H1 (cell line): Measurements from ENCODE around the gene FASN. TPM values are rescaled to one million over a fixed set of nuclear protein-coding genes. Genes with fewer than 3 reads are reported as not detected.

ENCODE experiments used
- CTCF ChIA-PET: fragments of 300-600 bp; sonication (Branson Sonifier 250); formaldehyde crosslinking; loops from one replicate; lab custom pipeline; 2021; ENCODE audit not compliant: partially characterized antibody; lab: Charles Lee
- POLR2A ChIA-PET: fragments of 300-600 bp; sonication (Branson Sonifier 250); formaldehyde crosslinking; loops from one replicate; lab custom pipeline; 2021; ENCODE audit warnings: inconsistent platforms; ENCODE audit not compliant: partially characterized antibody; lab: Charles Lee
- DNase-seq, 2 experiments: peaks; one replicate each; pipeline versions ENCODE4 v3.0.0 to v3.0.0-alpha.2; 2010 to 2022; ENCODE audit warnings: low spot score in 2 of 2, low read depth in 1 of 2, mixed read lengths in 1 of 2
- FAIRE-seq: peaks from 2 replicates; lab custom pipeline; 2011; peaks lifted over from hg19 to GRCh38; lab: Jason Lieb, UNC
- H2AFZ ChIP-seq: 2 replicates; pipeline ENCODE4 v1.8.1; 2012; ENCODE audit warnings: low read length, inconsistent platforms
- H2AK5ac ChIP-seq: 2 replicates; pipeline ENCODE4 v1.6.1; 2013; ENCODE audit warnings: low read depth, low read length
- H2BK120ac ChIP-seq: replicated peaks from 2 replicates; pipeline ENCODE3; 2013; ENCODE audit warnings: low read depth, low read length, inconsistent platforms
- H2BK12ac ChIP-seq: 2 replicates; pipeline ENCODE4 v1.6.1; 2013; ENCODE audit warnings: low read depth, low read length
- H2BK15ac ChIP-seq: 2 replicates; pipeline ENCODE4 v1.6.1; 2013; ENCODE audit warnings: low read length
- H2BK20ac ChIP-seq: 2 replicates; pipeline ENCODE4 v1.6.1; 2013; ENCODE audit warnings: low read length
- H2BK5ac ChIP-seq: 2 replicates; pipeline ENCODE4 v1.6.1; 2013; ENCODE audit warnings: low read depth, low read length
- H3K14ac ChIP-seq: 2 replicates; pipeline ENCODE4 v1.6.1; 2013; ENCODE audit warnings: inconsistent platforms; ENCODE audit not compliant: insufficient read length
- H3K18ac ChIP-seq: 2 replicates; pipeline ENCODE4 v1.6.1; 2013; ENCODE audit warnings: low read length; ENCODE audit errors: extremely low read depth
- H3K23ac ChIP-seq: 2 replicates; pipeline ENCODE4 v1.6.1; 2013; ENCODE audit warnings: inconsistent platforms; ENCODE audit not compliant: insufficient read length
- H3K23me2 ChIP-seq: 2 replicates; pipeline ENCODE4 v1.6.1; 2013; ENCODE audit warnings: low read depth, low read length
- H3K27ac ChIP-seq: 2 replicates; pipeline ENCODE4 v1.6.1; 2011; ENCODE audit warnings: low read depth, low read length, inconsistent platforms
- H3K27me3 ChIP-seq, 4 experiments: replicated peaks in 1 of 4; 1 replicate in 1 of 4; 2 replicates in 3 of 4; pipeline versions ENCODE4 v1.6.1 to v1.8.1; 2011 to 2013; ENCODE audit warnings: low read length in 3 of 4, mild to moderate bottlenecking in 3 of 4, inconsistent platforms in 2 of 4, mixed read lengths in 2 of 4, moderate library complexity in 1 of 4; ENCODE audit not compliant: control insufficient read depth in 3 of 4, insufficient read depth in 3 of 4; ENCODE audit errors: extremely low read depth in 1 of 4
- H3K36me3 ChIP-seq, 4 experiments: 2 replicates each; pipeline versions ENCODE4 v1.6.1 to v1.8.1; 2011 to 2013; ENCODE audit warnings: mild to moderate bottlenecking in 4 of 4, low read length in 3 of 4, moderate library complexity in 2 of 4, control low read depth in 1 of 4, inconsistent platforms in 1 of 4; ENCODE audit not compliant: insufficient read depth in 4 of 4, control insufficient read depth in 2 of 4
- H3K4ac ChIP-seq: replicated peaks from 2 replicates; pipeline ENCODE3; 2013; ENCODE audit warnings: low read length, low read depth, mixed read lengths, inconsistent platforms; ENCODE audit not compliant: insufficient read length
- H3K4me1 ChIP-seq, 4 experiments: replicated peaks in 1 of 4; 1 replicate in 1 of 4; 2 replicates in 3 of 4; pipeline versions ENCODE4 v1.6.1 to v1.8.1; 2011 to 2013; ENCODE audit warnings: low read length in 3 of 4, inconsistent platforms in 2 of 4, mixed read lengths in 1 of 4; ENCODE audit not compliant: insufficient read depth in 4 of 4, control insufficient read depth in 3 of 4
- H3K4me2 ChIP-seq, 2 experiments: 2 replicates each; pipeline versions ENCODE4 v1.6.1 to v1.8.1; 2011 to 2013; ENCODE audit warnings: low read depth in 2 of 2, low read length in 2 of 2, control low read depth in 1 of 2, inconsistent platforms in 1 of 2, mild to moderate bottlenecking in 1 of 2; ENCODE audit not compliant: insufficient read depth in 1 of 2
- H3K4me3 ChIP-seq, 4 experiments: fragments of 200-600, 300-600 bp in 1 of 4; sonication (generic), shearing (Covaris generic), sonication (Bioruptor Twin) in 1 of 4; 2 replicates each; pipeline versions ENCODE4 v1.5.1 to v1.8.1; 2011 to 2016; ENCODE audit warnings: low read length in 4 of 4, low read depth in 3 of 4, control low read depth in 2 of 4, inconsistent platforms in 2 of 4, mild to moderate bottlenecking in 2 of 4, mixed read lengths in 1 of 4, moderate library complexity in 1 of 4; ENCODE audit not compliant: insufficient read depth in 2 of 4; ENCODE audit errors: extremely low read depth in 1 of 4
- H3K56ac ChIP-seq: replicated peaks from 2 replicates; pipeline ENCODE3; 2013; ENCODE audit warnings: low read depth, mild to moderate bottlenecking, mixed read lengths, low read length, inconsistent platforms; ENCODE audit not compliant: insufficient read length
- H3K79me1 ChIP-seq: 2 replicates; pipeline ENCODE4 v1.6.1; 2013; ENCODE audit warnings: low read depth, low read length, control low read depth
- H3K79me2 ChIP-seq, 2 experiments: 2 replicates each; pipeline versions ENCODE4 v1.6.1 to v1.8.1; 2012 to 2013; ENCODE audit warnings: low read length in 2 of 2, mild to moderate bottlenecking in 2 of 2, inconsistent platforms in 1 of 2; ENCODE audit not compliant: insufficient read depth in 2 of 2, control insufficient read depth in 1 of 2
- H3K9ac ChIP-seq, 4 experiments: replicated peaks in 1 of 4; 1 replicate in 1 of 4; 2 replicates in 3 of 4; pipeline versions ENCODE4 v1.6.1 to v1.8.1; 2011 to 2013; ENCODE audit warnings: low read depth in 3 of 4, low read length in 3 of 4, control low read depth in 2 of 4, mild to moderate bottlenecking in 2 of 4, moderate library complexity in 2 of 4, inconsistent platforms in 1 of 4; ENCODE audit errors: extremely low read depth in 1 of 4
- H3K9me3 ChIP-seq, 2 experiments: 2 replicates each; pipeline versions ENCODE4 v1.6.1 to v1.8.1; 2012 to 2013; ENCODE audit warnings: mild to moderate bottlenecking in 2 of 2, moderate library complexity in 2 of 2, control low read depth in 1 of 2, inconsistent platforms in 1 of 2, low read depth in 1 of 2, low read length in 1 of 2, mixed read lengths in 1 of 2; ENCODE audit not compliant: insufficient read depth in 2 of 2
- H4K20me1 ChIP-seq, 2 experiments: replicated peaks in 1 of 2; 2 replicates each; pipeline versions ENCODE3 to v1.8.1; 2011 to 2013; ENCODE audit warnings: inconsistent platforms in 2 of 2, low read length in 2 of 2, mild to moderate bottlenecking in 1 of 2; ENCODE audit not compliant: insufficient read depth in 2 of 2, control insufficient read depth in 1 of 2
- H4K5ac ChIP-seq: 2 replicates; pipeline ENCODE4 v1.6.1; 2013; ENCODE audit warnings: low read length, low read depth, mixed read lengths, inconsistent platforms; ENCODE audit not compliant: insufficient read length
- H4K8ac ChIP-seq: 2 replicates; pipeline ENCODE4 v1.8.0; 2013; ENCODE audit warnings: mild to moderate bottlenecking, moderate library complexity, low read length, inconsistent platforms; ENCODE audit not compliant: insufficient read depth; ENCODE audit errors: extremely low read depth
- H4K91ac ChIP-seq: replicated peaks from 2 replicates; pipeline ENCODE3; 2013; ENCODE audit warnings: low read length, mixed read lengths, inconsistent platforms; ENCODE audit not compliant: insufficient read length
- WGBS, 2 experiments: shearing (Covaris generic) in 1 of 2; methylation state at CpG; one replicate each; pipeline versions ENCODE4 v1.1.6 to v1.1.7; 2013 to 2015; ENCODE audit warnings: low lambda C conversion rate in 2 of 2, mixed read lengths in 2 of 2, inconsistent platforms in 1 of 2, low coverage in 1 of 2, missing lambda C conversion rate in 1 of 2; ENCODE audit not compliant: insufficient replicate concordance in 2 of 2, insufficient coverage in 1 of 2, insufficient read length in 1 of 2; ENCODE audit errors: extremely low coverage in 1 of 2, missing lambda C conversion rate in 1 of 2; 5-methylcytosine and 5-hydroxymethylcytosine counted together
- polyA plus RNA-seq, 7 experiments: library from polyadenylated mRNA; depleted of rRNA in 3 of 7; stranded (reverse) in 5 of 7; unstranded in 2 of 7; fragments of >200 nt in 5 of 7; fragments of 200-250 nt in 2 of 7; gene quantifications; 1 replicate in 5 of 7; 2 replicates in 1 of 7; 4 replicates in 1 of 7; pipeline versions ENCODE4 v1.2.1 to v1.2.3, GENCODE V29; 2011 to 2013; ENCODE audit warnings: missing spikeins in 2 of 7, mixed read lengths in 2 of 7
- total RNA-seq: library from RNA; stranded (reverse); fragmentation: NEBNext Ultra II Directional; extraction: Animal tissue kit (Norgen Biotek cat#: 25700); gene quantifications from 2 replicates; pipeline ENCODE4 v1.2.1, GENCODE V29; 2021

Gene FASN
- total and polyA plus RNA-seq, 2 of the 8 experiments (the other 6 are each of a cell fraction or from before 2014, with no cell fraction given), result 143 to 561 TPM

DNA sequence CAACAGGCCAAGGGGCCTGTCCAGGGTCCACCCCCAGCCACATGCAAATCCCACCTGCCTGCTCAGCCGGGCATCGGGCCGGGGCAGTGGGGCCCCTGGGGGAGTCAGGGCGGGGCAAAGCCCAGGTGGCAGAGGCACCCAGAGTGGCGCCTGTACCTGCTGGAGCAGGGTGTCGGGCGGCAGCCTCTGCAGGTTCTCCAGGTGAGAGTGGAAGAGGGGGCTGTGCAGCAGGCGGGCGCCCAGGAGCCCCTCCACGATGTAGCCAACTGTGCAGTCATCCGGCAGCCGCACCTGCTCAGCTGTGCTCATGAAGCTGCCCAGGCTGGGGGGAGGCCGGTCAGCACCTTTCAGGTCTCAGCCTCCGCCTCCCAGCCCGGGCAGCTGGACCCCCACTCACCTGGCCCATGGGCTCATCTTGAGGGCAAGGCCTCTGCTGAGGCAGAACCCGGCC, 48.5 kb downstream of the FASN start:
- H3K27ac ChIP-seq, result no peak overlapping the region
- no peak overlapping the region for H3K18ac ChIP-seq
- H3K9ac ChIP-seq, result no peak overlapping the region
- peaks cover 0 to 12% of the 10 kb centered on the region in 2 experiments; a peak in 1 of 4 replicates for H3K79me2 ChIP-seq
- no peak overlapping the region for H2AFZ ChIP-seq
- no peak overlapping the region for H2BK20ac ChIP-seq
- no peak overlapping the region for H2AK5ac ChIP-seq
- DNase-seq, result no peak
- H4K91ac ChIP-seq, result no peak overlapping the region
- no peak overlapping the region for H3K4me2 ChIP-seq
- H3K79me1 ChIP-seq, result peaks cover 6% of the 10 kb centered on the region; the same call in 1 of the 2 replicates
- no peak overlapping the region for H2BK12ac ChIP-seq
- H3K27me3 ChIP-seq, result no peaks in the 10 kb centered on the region; a peak in 1 of 7 replicates
- peaks cover 0 to 14% (median 4%) of the 10 kb centered on the region in 4 experiments; a peak in 4 of 8 replicates for H3K36me3 ChIP-seq
- H3K56ac ChIP-seq, result no peak overlapping the region
- H3K4ac ChIP-seq, result no peak overlapping the region
- CTCF ChIA-PET, result interaction anchor here (1.1 to 1.7 kb wide), 5 partner anchors 8 to 25 kb away, joined by 3 to 6 read pairs (median 3); no protein-coding TSS in a partner anchor
- no peak overlapping the region for H3K14ac ChIP-seq
- H3K4me3 ChIP-seq, result no peak overlapping the region
- H3K9me3 ChIP-seq, result no peaks in the 10 kb centered on the region
- peaks cover 6% of the 10 kb centered on the region; the same call in 1 of the 2 replicates for H3K23me2 ChIP-seq
- H4K20me1 ChIP-seq, result peaks cover 4 to 7% of the 10 kb centered on the region in 2 experiments
- H4K5ac ChIP-seq, result no peak overlapping the region
- FAIRE-seq, result no peak
- H4K8ac ChIP-seq, result no peak overlapping the region
- POLR2A ChIA-PET, result interaction anchor here (1.0 to 13.2 kb wide), 6 partner anchors 8 to 347 kb away, joined by 3 to 161 read pairs (median 6); partner anchors contain the start of genes CENPX, DUS1L, LRRC45 and MRPL12
- peaks cover 0 to 11% (median 6%) of the 10 kb centered on the region in 4 experiments; a peak in 5 of 7 replicates for H3K4me1 ChIP-seq
- H2BK120ac ChIP-seq, result no peak overlapping the region
- no peak overlapping the region for H2BK15ac ChIP-seq
- no peak overlapping the region for H3K23ac ChIP-seq
- H2BK5ac ChIP-seq, result no peak overlapping the region
- WGBS, 2 experiments, result 92% methylated on average over 16 of the region's 16 CpGs; no CpG with 5 or more reads in 1 of the 2 experiments
